ENCODE measurements around the gene WWP2.

Gene WWP2

GRCh38 chr16:69935278-69935711, 173.2 kb downstream of the WWP2 start (continued):
- TF ChIP-seq ZNF488 (tag by site-specific recombination; IDR thresholded peaks at IDR 0.05) (no peak), ZNF157 (tag by site-specific recombination; IDR thresholded peaks at IDR 0.05) (no peak), ZNF747 (tag by site-specific recombination; IDR thresholded peaks at IDR 0.05) (no peak), ZNF785 (tag by site-specific recombination; IDR thresholded peaks at IDR 0.05) (no peak), ZNF677 (tag by site-specific recombination; IDR thresholded peaks at IDR 0.05) (no peak), ZBTB6 (tag by site-specific recombination; IDR thresholded peaks at IDR 0.05) (no peak), ZNF398 (tag by site-specific recombination; IDR thresholded peaks at IDR 0.05) (no peak), ZNF169 (tag by site-specific recombination; IDR thresholded peaks at IDR 0.05) (no peak), ZSCAN4 (tag by site-specific recombination; IDR thresholded peaks at IDR 0.05) (no peak)

GRCh38 chr16:69935740-69936139, 173.6 kb downstream of the WWP2 start:
- CTCF ChIA-PET = no interaction called here
- Histone ChIP-seq H3K4me1 (ENCODE audit: control insufficient read depth, insufficient read depth, low read length) (no peaks in the 10 kb centered on the region), H3K27ac (ENCODE audit: extremely low read depth, low read depth, low read length) (no peak overlapping the region), H3K9me3 (ENCODE audit: control insufficient read depth, insufficient read depth, low read depth, low read length) (no peaks in the 10 kb centered on the region), H3K4me3 (ENCODE audit: low read depth, low read length) (no peak overlapping the region), H3K36me3 (ENCODE audit: control insufficient read depth in 2 of 2, insufficient read depth in 1 of 2, low read length in 2 of 2) (peaks cover 0 to 85% of the 10 kb centered on the region in 2 experiments; a peak in 1 of 3 replicates)
- POLR2A ChIA-PET = no interaction called here
- TF ChIP-seq MYNN (tag by site-specific recombination; IDR thresholded peaks at IDR 0.05; ENCODE audit: borderline replicate concordance) = no peak
- no peak for TF ChIP-seq TSHZ1 (tag by site-specific recombination; IDR thresholded peaks at IDR 0.05; ENCODE audit: borderline replicate concordance)
- TF ChIP-seq ZNF654 (tag by site-specific recombination; IDR thresholded peaks at IDR 0.05; ENCODE audit: low read depth) = no peak
- TF ChIP-seq PRDM2 (tag by site-specific recombination; IDR thresholded peaks at IDR 0.05; ENCODE audit: borderline replicate concordance) = no peak

All from HEK293 (cell line).